WTC11 (cell line): ENCODE results near the gene PHPT1. TPM values are rescaled to one million over a fixed set of nuclear protein-coding genes. Genes with fewer than 3 reads are reported as not detected.

ENCODE experiments used
- ATAC-seq: fragments of 200-7000 bp; cut with Tn5 transposase; 2 replicates; pipeline ENCODE4 v1.10.0; 2021; ENCODE audit warnings: mild to moderate bottlenecking, moderate library complexity
- CTCF ChIA-PET: fragments of 300-600 bp; sonication (Branson Sonifier 250); formaldehyde crosslinking; loops from one replicate; lab custom pipeline; 2021; ENCODE audit warnings: antibody characterized with exemption; lab: Charles Lee
- POLR2A ChIA-PET: fragments of 350-600 bp; sonication (Branson Sonifier 250); formaldehyde crosslinking; loops from one replicate; lab custom pipeline; 2021; ENCODE audit warnings: antibody characterized with exemption; lab: Charles Lee
- DNase-seq: peaks from one replicate; pipeline ENCODE4 v3.0.0; 2021; ENCODE audit warnings: low spot score
- H3K27ac Mint-ChIP-seq: 2 replicates; pipeline ENCODE4 v1.8.0; 2021; ENCODE audit warnings: mixed read lengths
- H3K27me3 Mint-ChIP-seq: 2 replicates; pipeline ENCODE4 v1.8.0; 2021; ENCODE audit warnings: low read depth, mild to moderate bottlenecking, moderate library complexity, mixed read lengths
- H3K36me3 Mint-ChIP-seq: 2 replicates; pipeline ENCODE4 v1.8.0; 2021; ENCODE audit warnings: mixed read lengths
- H3K4me1 Mint-ChIP-seq: 2 replicates; pipeline ENCODE4 v1.8.0; 2022; ENCODE audit warnings: mixed read lengths
- H3K4me3 Mint-ChIP-seq: 2 replicates; pipeline ENCODE4 v1.8.0; 2021; ENCODE audit warnings: mild to moderate bottlenecking, moderate library complexity, mixed read lengths
- H3K9me3 Mint-ChIP-seq: 2 replicates; pipeline ENCODE4 v1.8.0; 2021; ENCODE audit warnings: mixed read lengths
- ATF3 ChIP-seq: sonication (generic); formaldehyde crosslinking; conservative IDR thresholded peaks from 2 replicates; pipeline ENCODE4 v1.8.1; 2022; ENCODE audit warnings: mild to moderate bottlenecking, missing genetic modification reagents
- ATF6 ChIP-seq: sonication (generic); formaldehyde crosslinking; IDR thresholded peaks from 2 replicates; pipeline ENCODE4 v1.8.1; 2023; ENCODE audit warnings: mild to moderate bottlenecking, missing genetic modification reagents
- E2F1 ChIP-seq: sonication (generic); formaldehyde crosslinking; IDR thresholded peaks from 2 replicates; pipeline ENCODE4 v1.8.0; 2022; ENCODE audit warnings: mild to moderate bottlenecking, missing genetic modification reagents
- E2F5 ChIP-seq: sonication (generic); formaldehyde crosslinking; IDR thresholded peaks from 2 replicates; pipeline ENCODE4 v1.8.1; 2022; ENCODE audit warnings: mild to moderate bottlenecking, moderate library complexity, missing genetic modification reagents
- HMGXB4 ChIP-seq: sonication (generic); formaldehyde crosslinking; IDR thresholded peaks from 2 replicates; pipeline ENCODE4 v1.8.1; 2023; ENCODE audit warnings: mild to moderate bottlenecking, moderate library complexity, missing genetic modification reagents
- JAZF1 ChIP-seq: fragments of 250-450 bp; sonication (Bioruptor Pico); IDR thresholded peaks from 2 replicates; pipeline ENCODE4 v1.9.0; 2021; ENCODE audit warnings: moderate library complexity, mild to moderate bottlenecking, inconsistent platforms
- NR1H2 ChIP-seq: sonication (generic); formaldehyde crosslinking; IDR thresholded peaks from 2 replicates; pipeline ENCODE4 v1.9.0; 2021; ENCODE audit warnings: mild to moderate bottlenecking, moderate library complexity, missing genetic modification reagents
- RORB ChIP-seq: fragments of 250-450 bp; sonication (Bioruptor Pico); IDR thresholded peaks from 2 replicates; pipeline ENCODE4 v1.9.0; 2021; ENCODE audit warnings: mild to moderate bottlenecking
- USF1 ChIP-seq: sonication (generic); formaldehyde crosslinking; IDR thresholded peaks from 2 replicates; pipeline ENCODE4 v1.8.0; 2022; ENCODE audit warnings: mild to moderate bottlenecking, missing genetic modification reagents
- ZBTB21 ChIP-seq: sonication (generic); formaldehyde crosslinking; IDR thresholded peaks from 2 replicates; pipeline ENCODE4 v1.8.1; 2023; ENCODE audit warnings: mild to moderate bottlenecking, missing genetic modification reagents, borderline replicate concordance
- ZNF263 ChIP-seq: sonication (generic); formaldehyde crosslinking; IDR thresholded peaks from 2 replicates; pipeline ENCODE4 v1.8.1; 2022; ENCODE audit warnings: low read depth, mild to moderate bottlenecking, moderate library complexity, missing genetic modification reagents
- ZNF317 ChIP-seq: sonication (generic); formaldehyde crosslinking; IDR thresholded peaks from 2 replicates; pipeline ENCODE4 v1.8.1; 2023; ENCODE audit warnings: low read depth, mild to moderate bottlenecking, moderate library complexity, missing genetic modification reagents, borderline replicate concordance
- total RNA-seq: library from RNA; stranded (reverse); gene quantifications from 3 replicates; pipeline ENCODE4 v1.2.3, GENCODE V29; 2021

Gene PHPT1
- total RNA-seq, 1 experiment from 2014 or later, result 138 TPM

- ATAC-seq, result peak; percentile 3
- TF ChIP-seq ATF3 (CRISPR knock-in tag), result no peak
- TF ChIP-seq NR1H2 (CRISPR knock-in tag), result no peak
- 0 out of 2 replicates have a peak, but pooled peaks have one; percentile 11 for TF ChIP-seq ZNF317
- no peak for TF ChIP-seq JAZF1
- peak; percentile 29; the same call in 1 of the 2 replicates for TF ChIP-seq HMGXB4 (CRISPR knock-in tag)
- TF ChIP-seq ATF6 (CRISPR knock-in tag), result no peak
- 0 out of 2 replicates have a peak, but pooled peaks have one; percentile 7 for TF ChIP-seq ZNF263 (CRISPR knock-in tag)
- TF ChIP-seq ZBTB21 (CRISPR knock-in tag), result no peak
- H3K4me3 Mint-ChIP-seq, result peak overlapping the region; percentile 86
- H3K36me3 Mint-ChIP-seq, result peaks cover 21% of the 10 kb centered on the region
- peaks cover 18% of the 10 kb centered on the region for H3K27me3 Mint-ChIP-seq
- H3K4me1 Mint-ChIP-seq, result peaks cover 21% of the 10 kb centered on the region
- 0 out of 2 replicates have a peak overlapping the region, but pooled peaks have one; percentile 31 for H3K27ac Mint-ChIP-seq
- CTCF ChIA-PET, result interaction anchor here (0.5 to 3.8 kb wide), 14 partner anchors 8 to 242 kb away, joined by 3 to 32 read pairs (median 4); partner anchors contain the start of genes AJM1 and TMEM141
- no peaks in the 10 kb centered on the region for H3K9me3 Mint-ChIP-seq
- no peak for DNase-seq
- POLR2A ChIA-PET, result interaction anchor here (1.1 to 1.4 kb wide), 2 partner anchors 14 to 39 kb away, joined by 3 to 5 read pairs; no protein-coding TSS in a partner anchor
Measured at GRCh38 chr9:136808075-136808805, 41.0 kb upstream of the PHPT1 start.

- Mint-ChIP-seq H3K4me3 (peak overlapping the region; percentile 86), H3K27ac (0 out of 2 replicates have a peak overlapping the region, but pooled peaks have one; percentile 31), H3K36me3 (peaks cover 25% of the 10 kb centered on the region), H3K4me1 (peaks cover 21% of the 10 kb centered on the region), H3K27me3 (peaks cover 13% of the 10 kb centered on the region), H3K9me3 (no peaks in the 10 kb centered on the region)
- DNase-seq (no peak), ATAC-seq (no peak)
- TF ChIP-seq USF1 (CRISPR knock-in tag), result no peak
- no peak for TF ChIP-seq E2F1 (CRISPR knock-in tag)
- no peak for TF ChIP-seq RORB (CRISPR knock-in tag)
- TF ChIP-seq E2F5 (CRISPR knock-in tag), result no peak
- POLR2A ChIA-PET, result no interaction called here
- CTCF ChIA-PET, result interaction anchor here (0.5 to 3.8 kb wide), 9 partner anchors 9 to 524 kb away, joined by 3 to 32 read pairs (median 3); partner anchors contain the start of gene AJM1
Measured at GRCh38 chr9:136808806-136809158, 40.4 kb upstream of the PHPT1 start.
